Measurements from ENCODE around the gene KCNMA1. TPM values are rescaled to one million over a fixed set of nuclear protein-coding genes. Genes with fewer than 3 reads are reported as not detected.

Gene KCNMA1
- total RNA-seq, 4 donors from 2014 or later = 66.8 to 96.5 (median 78.9) TPM

- TF ChIP-seq POLR2A (IDR thresholded peaks at IDR 0.05) (no peak), CTCF (IDR thresholded peaks at IDR 0.05 in 4 of 5, conservative IDR thresholded peaks at IDR 0.05 in 1 of 5) (no peak)
- ATAC-seq (no peak), DNase-seq (no peak)
- Histone ChIP-seq H3K4me1 (no peaks in the 10 kb centered on the region), H3K27ac (no peak overlapping the region), H3K9me3 (no peaks in the 10 kb centered on the region), H3K4me3 (no peak overlapping the region), H3K36me3 (peaks cover 0 to under 1% of the 10 kb centered on the region in 2 donors), H3K27me3 (no peaks in the 10 kb centered on the region)
- in situ Hi-C loops (cut with MboI; ENCODE audit: low sequenced_read_pairs in 4 of 4) (no loop called here), intact Hi-C loops (cut with DNase I; ENCODE audit: low total_unique reads) (no loop called here)
Observed at GRCh38 chr10:76905251-76905650, 732.4 kb downstream of the KCNMA1 start.

GRCh38 chr10:76903387-76903945 is 734.1 kb downstream of the KCNMA1 start:
- H3K9me3 ChIP-seq = no peaks in the 10 kb centered on the region
- intact Hi-C loops (cut with DNase I; ENCODE audit: low total_unique reads) (no loop called here), in situ Hi-C loops (cut with MboI; ENCODE audit: low sequenced_read_pairs in 4 of 4) (no loop called here)
- H3K4me3 ChIP-seq = no peak overlapping the region
- no peak for ATAC-seq
- H3K27ac ChIP-seq = no peak overlapping the region
- DNase-seq = no peak
- no peaks in the 10 kb centered on the region for H3K36me3 ChIP-seq
- TF ChIP-seq POLR2A (IDR thresholded peaks at IDR 0.05) (no peak), CTCF (IDR thresholded peaks at IDR 0.05 in 4 of 5, conservative IDR thresholded peaks at IDR 0.05 in 1 of 5) (no peak)
- H3K4me1 ChIP-seq = no peaks in the 10 kb centered on the region
- H3K27me3 ChIP-seq = no peaks in the 10 kb centered on the region

GRCh38 chr10:76902949-76903348 is 734.7 kb downstream of the KCNMA1 start:
- TF ChIP-seq CTCF (IDR thresholded peaks at IDR 0.05 in 4 of 5, conservative IDR thresholded peaks at IDR 0.05 in 1 of 5) (no peak), POLR2A (IDR thresholded peaks at IDR 0.05) (no peak)
- Histone ChIP-seq H3K27me3 (no peaks in the 10 kb centered on the region), H3K4me3 (no peak overlapping the region), H3K9me3 (no peaks in the 10 kb centered on the region), H3K36me3 (no peaks in the 10 kb centered on the region), H3K4me1 (no peaks in the 10 kb centered on the region), H3K27ac (no peak overlapping the region)
- in situ Hi-C loops (cut with MboI; ENCODE audit: low sequenced_read_pairs in 4 of 4) (no loop called here), intact Hi-C loops (cut with DNase I; ENCODE audit: low total_unique reads) (no loop called here)
- DNase-seq = no peak
- no peak for ATAC-seq

- TF ChIP-seq CTCF (IDR thresholded peaks at IDR 0.05 in 4 of 5, conservative IDR thresholded peaks at IDR 0.05 in 1 of 5) = no peak
- no peak for TF ChIP-seq POLR2A (IDR thresholded peaks at IDR 0.05)
- no peaks in the 10 kb centered on the region for H3K27me3 ChIP-seq
- H3K4me1 ChIP-seq = no peaks in the 10 kb centered on the region
- ATAC-seq (no peak), DNase-seq (no peak)
- intact Hi-C loops (cut with DNase I; ENCODE audit: low total_unique reads) (no loop called here), in situ Hi-C loops (cut with MboI; ENCODE audit: low sequenced_read_pairs in 4 of 4) (no loop called here)
- no peak overlapping the region for H3K4me3 ChIP-seq
- no peaks in the 10 kb centered on the region for H3K9me3 ChIP-seq
- no peak overlapping the region for H3K27ac ChIP-seq
- no peaks in the 10 kb centered on the region for H3K36me3 ChIP-seq
Observed at GRCh38 chr10:76901701-76902100, 735.9 kb downstream of the KCNMA1 start.

- no peak overlapping the region for H3K27ac ChIP-seq
- no peaks in the 10 kb centered on the region for H3K9me3 ChIP-seq
- no peaks in the 10 kb centered on the region for H3K36me3 ChIP-seq
- DNase-seq (no peak), ATAC-seq (no peak)
- intact Hi-C loops (cut with DNase I; ENCODE audit: low total_unique reads) (no loop called here), in situ Hi-C loops (cut with MboI; ENCODE audit: low sequenced_read_pairs in 4 of 4) (no loop called here)
- TF ChIP-seq POLR2A (IDR thresholded peaks at IDR 0.05) = no peak
- no peak for TF ChIP-seq CTCF (IDR thresholded peaks at IDR 0.05 in 4 of 5, conservative IDR thresholded peaks at IDR 0.05 in 1 of 5)
- no peaks in the 10 kb centered on the region for H3K4me1 ChIP-seq
- no peak overlapping the region for H3K4me3 ChIP-seq
- H3K27me3 ChIP-seq = no peaks in the 10 kb centered on the region
Observed at GRCh38 chr10:76899490-76899889, 738.1 kb downstream of the KCNMA1 start.
